Motor neuron (in vitro differentiated cells): Measurements from ENCODE around the gene DLG1. TPM values are rescaled to one million over a fixed set of nuclear protein-coding genes. Genes with fewer than 3 reads are reported as not detected.
"Not testable (repeated sequence)": the region's sequence is repeated elsewhere in the genome, so short reads cannot be mapped to it uniquely, and the experiment has no call there.

ENCODE experiments used
- ATAC-seq, 8 experiments: fragments of 200-7000 bp; cut with Tn5 transposase; replicated peaks in 6 of 8; 2 replicates each; pipeline ENCODE4 v1.8.0; 2021; ENCODE audit warnings: mild to moderate bottlenecking in 8 of 8, moderate library complexity in 8 of 8
- H3K27ac ChIP-seq, 2 donors: fragments of 250-450 bp; sonication (Bioruptor Pico); 2 replicates each; pipeline ENCODE4 v1.9.0; 2021; ENCODE audit warnings: antibody characterized with exemption in 2 of 2, mild to moderate bottlenecking in 2 of 2, moderate library complexity in 1 of 2
- H3K4me1 ChIP-seq, 2 donors: fragments of 250-450 bp; sonication (Bioruptor Pico); replicated peaks in 1 of 2; 2 replicates each; pipeline ENCODE4 v1.6.1; 2021; ENCODE audit warnings: antibody characterized with exemption in 2 of 2, mild to moderate bottlenecking in 2 of 2, moderate library complexity in 1 of 2
- H3K4me3 ChIP-seq, 5 donors: fragments of 250-450 bp; sonication (Bioruptor Pico); 2 replicates each; pipeline ENCODE4 v1.9.0; 2021; ENCODE audit warnings: antibody characterized with exemption in 5 of 5, mild to moderate bottlenecking in 5 of 5, moderate library complexity in 4 of 5
- WGBS, 10 experiments: fragments of 450-650 bp; shearing (Covaris generic); methylation state at CpG; one replicate each; pipeline ENCODE4 v1.0.0; 2022; 5-methylcytosine and 5-hydroxymethylcytosine counted together
- in situ Hi-C, 9 experiments: fragments of 400-800 bp; cut with MboI; loops; one replicate each; pipeline ENCODE4 v1.15.0; 2021; ENCODE audit warnings: low sequenced_read_pairs in 9 of 9, low pct_unique_long_range_greater_than_20kb in 2 of 9; ENCODE audit not compliant: unreplicated experiment in 9 of 9
- total RNA-seq, 8 experiments: library from RNA; unstranded; fragments of 300-600 nt; gene quantifications; 2 replicates each; pipeline versions ENCODE4 v1.2.3 to v1.2.4, GENCODE V29; 2022

Gene DLG1
- total RNA-seq, 8 experiments from 2014 or later = 20.3 to 109 (median 47.7) TPM

DNA sequence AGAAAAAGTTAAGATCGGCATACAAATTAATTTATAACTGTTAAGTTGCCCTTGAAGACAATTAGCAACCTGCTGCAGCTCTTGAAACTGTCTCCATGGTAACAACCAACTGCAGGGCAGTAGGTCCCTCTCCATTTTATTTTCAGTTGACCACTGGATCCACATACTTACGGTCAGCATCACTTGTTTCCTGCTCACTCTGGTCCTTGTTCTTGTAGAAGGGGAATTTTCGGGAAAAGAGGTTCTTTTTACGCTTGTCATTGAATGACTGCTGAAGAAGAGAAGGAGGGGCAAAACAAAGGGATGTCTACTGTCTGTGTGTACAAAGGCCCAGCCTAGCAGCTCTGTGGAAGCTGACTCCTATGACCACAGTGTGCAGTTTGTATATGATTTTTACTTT lies 222.0 kb downstream of the DLG1 start:
- in situ Hi-C loops = no loop called here
- H3K4me3 ChIP-seq = no peak overlapping the region
- WGBS, 10 experiments = 0 to 100% (median 70%) methylated on average over 1 to 4 of the region's 4 CpGs
- no peak overlapping the region for H3K27ac ChIP-seq
- peak in 5 of 8 experiments; percentile 23 to 81 (median 38) for ATAC-seq
- H3K4me1 ChIP-seq = peaks cover 3 to 12% of the 10 kb centered on the region in 2 donors

DNA sequence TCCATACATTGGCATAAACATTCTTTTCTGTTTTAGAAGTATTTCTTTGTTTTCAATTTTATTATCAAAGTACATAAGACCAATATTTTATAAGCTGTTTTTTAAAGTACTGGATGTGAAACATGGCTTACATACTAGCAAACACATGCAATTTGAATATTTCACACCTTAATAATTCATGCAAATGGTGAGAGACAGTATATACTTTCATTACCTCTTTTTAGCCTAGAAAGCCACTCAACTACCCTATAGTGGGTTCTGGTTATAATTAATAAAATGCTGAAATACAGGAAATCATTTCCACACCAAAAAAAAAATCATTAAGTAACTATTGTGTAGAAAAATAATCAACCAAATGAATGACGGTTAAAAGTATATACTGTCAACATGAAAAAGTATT lies 230.3 kb downstream of the DLG1 start:
- in situ Hi-C loops = no loop called here
- H3K4me3 ChIP-seq = no peak overlapping the region
- no peak overlapping the region for H3K27ac ChIP-seq
- WGBS, 10 experiments = 89 to 100% (median 100%) methylated on average over 1 of the region's 1 CpG; no CpG with 5 or more reads in 3 of the 10 experiments
- no peak for ATAC-seq
- H3K4me1 ChIP-seq = peaks cover 0 to 12% of the 10 kb centered on the region in 2 donors

DNA sequence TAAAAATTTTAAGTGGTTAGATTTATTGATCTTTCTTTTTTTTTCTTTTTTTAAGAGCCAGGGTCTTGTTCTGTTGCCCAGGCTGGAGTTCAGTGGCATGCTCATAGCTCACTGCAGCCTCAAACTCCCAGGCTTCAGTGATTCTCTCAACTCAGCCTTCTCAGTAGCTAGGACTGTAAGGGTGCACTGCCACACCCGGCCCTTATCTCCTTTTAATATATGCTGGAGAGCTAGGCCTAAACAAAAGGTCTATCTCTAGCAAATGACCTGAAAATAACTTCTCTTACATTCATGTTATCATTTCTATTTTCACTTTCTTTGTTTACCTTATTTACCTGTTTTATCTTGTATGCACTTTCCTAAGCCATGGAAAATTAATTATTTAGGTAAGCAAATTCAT lies 233.6 kb downstream of the DLG1 start:
- in situ Hi-C loops = no loop called here
- no peak overlapping the region for H3K27ac ChIP-seq
- 75 to 100% (median 100%) methylated on average over 1 of the region's 1 CpG; no CpG with 5 or more reads in 1 of the 10 experiments for WGBS, 10 experiments
- H3K4me1 ChIP-seq = peaks cover 0 to 6% of the 10 kb centered on the region in 2 donors
- H3K4me3 ChIP-seq = no peak overlapping the region
- ATAC-seq = no peak

DNA sequence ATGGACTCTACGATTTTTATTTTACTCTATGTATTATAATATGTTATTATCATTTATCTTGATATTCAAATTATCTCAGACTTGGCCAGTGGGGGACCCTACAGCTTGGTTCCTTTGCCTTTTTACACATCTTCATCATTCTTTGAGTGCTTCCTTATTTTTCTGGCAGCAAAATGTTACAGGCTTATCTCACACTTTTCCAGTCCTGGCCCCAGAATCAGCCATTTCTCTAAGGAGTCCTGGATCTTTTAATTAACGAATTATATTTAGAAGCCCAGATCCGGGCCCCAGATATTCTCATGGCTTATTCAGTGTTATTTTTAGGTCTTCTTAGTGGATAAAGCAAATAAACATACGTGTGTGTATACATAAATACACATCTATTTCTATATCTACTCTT lies 236.0 kb downstream of the DLG1 start:
- in situ Hi-C loops = no loop called here
- 58 to 100% (median 90%) methylated on average over 1 to 4 of the region's 4 CpGs for WGBS, 10 experiments
- H3K27ac ChIP-seq = no peak overlapping the region
- no peaks in the 10 kb centered on the region for H3K4me1 ChIP-seq
- no peak for ATAC-seq
- no peak overlapping the region for H3K4me3 ChIP-seq

DNA sequence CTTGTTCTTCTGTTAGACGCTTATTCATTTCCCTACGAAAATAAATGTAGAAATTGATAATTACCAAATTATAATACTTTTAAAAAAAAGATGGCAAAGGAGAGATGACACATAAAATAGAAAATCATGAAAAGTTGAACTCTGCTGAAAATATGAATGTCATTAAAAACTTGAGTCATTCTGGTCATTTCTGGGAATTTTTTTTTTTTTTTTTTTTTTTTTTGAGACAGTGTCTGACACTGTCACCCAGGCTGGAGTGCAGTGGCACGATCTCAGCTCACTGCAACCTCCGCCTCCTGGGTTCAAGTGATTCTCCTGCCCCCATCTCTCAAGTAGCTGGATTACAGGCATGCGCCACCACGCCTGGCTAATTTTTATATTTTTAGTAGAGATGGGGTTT lies 246.8 kb downstream of the DLG1 start:
- ATAC-seq, H3K4me1 ChIP-seq, H3K4me3 ChIP-seq, H3K27ac ChIP-seq, in situ Hi-C loops: not testable (repeated sequence)
- WGBS, 10 experiments = 83 to 100% (median 99%) methylated on average over 1 to 5 of the region's 6 CpGs

DNA sequence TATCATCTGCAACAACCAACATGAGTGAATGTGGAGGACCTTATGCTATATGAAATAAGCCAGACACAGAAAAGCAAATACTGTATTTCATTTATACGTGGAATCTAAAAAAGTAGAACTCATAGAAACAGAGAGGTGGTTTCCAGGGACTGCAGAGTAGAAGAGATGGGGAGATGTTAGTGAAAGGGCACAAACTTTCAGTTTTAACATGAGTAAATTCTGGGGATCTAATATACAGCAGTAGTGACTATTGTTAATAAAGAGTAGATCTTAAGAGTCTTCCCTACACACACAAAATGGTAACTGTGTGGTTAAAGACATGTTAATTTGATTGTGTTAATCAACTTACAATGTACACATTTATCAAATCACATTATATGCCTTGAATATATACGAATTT lies 247.9 kb downstream of the DLG1 start:
- no peak for ATAC-seq
- in situ Hi-C loops = no loop called here
- no peak overlapping the region for H3K4me3 ChIP-seq
- no peak overlapping the region for H3K27ac ChIP-seq
- H3K4me1 ChIP-seq = no peaks in the 10 kb centered on the region
- WGBS, 10 experiments = 55 to 100% (median 89%) methylated on average over 1 to 2 of the region's 2 CpGs

DNA sequence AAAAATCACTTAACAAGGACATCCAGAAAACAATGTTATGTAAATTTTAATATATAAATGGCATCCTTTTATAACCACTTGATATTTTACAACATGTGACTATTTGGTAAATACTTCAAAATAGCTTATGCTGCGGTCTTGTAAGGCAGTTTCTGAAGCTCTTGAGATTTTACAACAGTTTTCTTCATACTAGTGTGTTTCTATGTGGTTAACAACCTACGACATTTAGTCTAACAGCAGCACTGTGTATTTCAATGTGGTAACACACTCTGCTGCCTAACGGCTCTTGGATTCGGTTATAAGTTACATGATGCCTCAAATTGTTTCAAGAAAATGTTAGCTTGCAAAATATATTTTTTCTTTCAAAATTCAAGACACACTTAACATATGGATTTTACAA lies 255.9 kb downstream of the DLG1 start:
- ATAC-seq = no peak
- 87 to 100% (median 95%) methylated on average over 2 to 4 of the region's 4 CpGs; no CpG with 5 or more reads in 1 of the 10 experiments for WGBS, 10 experiments
- Histone ChIP-seq H3K4me3 (no peak overlapping the region), H3K27ac (no peak overlapping the region), H3K4me1 (peaks cover 2 to 11% of the 10 kb centered on the region in 2 donors)
- in situ Hi-C loops = no loop called here

DNA sequence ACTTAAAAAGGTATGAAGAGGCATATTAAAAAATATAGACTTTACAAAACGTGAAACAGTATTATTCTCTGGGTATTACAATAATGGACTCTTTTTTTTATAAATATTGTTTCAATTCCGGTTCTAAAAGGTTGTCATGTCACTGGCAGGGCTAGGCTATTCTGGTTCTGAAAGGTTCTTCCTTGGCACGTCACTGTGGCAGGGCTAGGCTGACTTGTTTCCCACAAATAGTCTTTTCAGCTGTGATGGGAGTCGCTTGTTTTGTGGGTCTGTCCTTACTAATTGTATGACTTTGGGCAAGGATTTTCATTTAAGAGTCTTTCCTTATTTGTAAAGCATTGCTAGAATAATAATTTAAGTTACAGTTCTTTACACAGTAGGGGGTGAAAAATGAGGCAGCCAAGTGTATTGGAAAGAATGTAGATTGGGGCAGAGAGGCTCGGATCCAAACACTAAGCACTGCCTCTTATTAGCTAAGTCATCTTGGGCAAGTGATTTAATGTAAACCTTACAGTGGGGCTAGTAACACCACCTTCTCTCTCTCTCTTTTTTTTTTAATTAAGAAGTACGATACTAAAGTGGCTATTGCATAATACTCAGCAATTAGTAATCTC lies 256.4 kb downstream of the DLG1 start:
- Histone ChIP-seq H3K27ac (no peak overlapping the region), H3K4me3 (no peak overlapping the region), H3K4me1 (peaks cover 2 to 11% of the 10 kb centered on the region in 2 donors)
- no peak for ATAC-seq
- 75 to 100% (median 94%) methylated on average over 1 to 6 of the region's 6 CpGs; no CpG with 5 or more reads in 1 of the 10 experiments for WGBS, 10 experiments
- in situ Hi-C loops = no loop called here

DNA sequence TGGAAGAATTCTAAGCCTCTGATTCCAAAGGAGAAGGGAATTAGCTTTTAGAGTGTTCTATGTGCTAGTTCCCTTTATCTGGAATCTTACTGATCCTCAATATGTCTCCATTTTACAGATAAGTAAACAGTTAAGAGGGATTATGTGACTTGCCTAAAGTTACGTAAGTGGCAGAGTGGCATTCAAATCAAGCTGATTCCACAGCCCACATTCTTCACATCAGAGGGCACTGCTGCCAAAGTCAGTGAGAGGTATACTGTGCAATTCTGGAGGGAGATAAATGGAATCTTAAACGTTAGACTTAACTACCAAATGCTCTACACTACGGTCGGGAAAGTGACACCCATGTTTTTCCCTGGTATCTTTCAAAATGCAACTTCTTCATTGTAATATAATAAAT lies 257.8 kb downstream of the DLG1 start:
- ATAC-seq = no peak
- in situ Hi-C loops = no loop called here
- WGBS, 10 experiments = 76 to 97% (median 85%) methylated on average over 3 to 4 of the region's 4 CpGs; no CpG with 5 or more reads in 3 of the 10 experiments
- Histone ChIP-seq H3K27ac (no peak overlapping the region), H3K4me1 (peaks cover 2 to 11% of the 10 kb centered on the region in 2 donors), H3K4me3 (no peak overlapping the region)

DNA sequence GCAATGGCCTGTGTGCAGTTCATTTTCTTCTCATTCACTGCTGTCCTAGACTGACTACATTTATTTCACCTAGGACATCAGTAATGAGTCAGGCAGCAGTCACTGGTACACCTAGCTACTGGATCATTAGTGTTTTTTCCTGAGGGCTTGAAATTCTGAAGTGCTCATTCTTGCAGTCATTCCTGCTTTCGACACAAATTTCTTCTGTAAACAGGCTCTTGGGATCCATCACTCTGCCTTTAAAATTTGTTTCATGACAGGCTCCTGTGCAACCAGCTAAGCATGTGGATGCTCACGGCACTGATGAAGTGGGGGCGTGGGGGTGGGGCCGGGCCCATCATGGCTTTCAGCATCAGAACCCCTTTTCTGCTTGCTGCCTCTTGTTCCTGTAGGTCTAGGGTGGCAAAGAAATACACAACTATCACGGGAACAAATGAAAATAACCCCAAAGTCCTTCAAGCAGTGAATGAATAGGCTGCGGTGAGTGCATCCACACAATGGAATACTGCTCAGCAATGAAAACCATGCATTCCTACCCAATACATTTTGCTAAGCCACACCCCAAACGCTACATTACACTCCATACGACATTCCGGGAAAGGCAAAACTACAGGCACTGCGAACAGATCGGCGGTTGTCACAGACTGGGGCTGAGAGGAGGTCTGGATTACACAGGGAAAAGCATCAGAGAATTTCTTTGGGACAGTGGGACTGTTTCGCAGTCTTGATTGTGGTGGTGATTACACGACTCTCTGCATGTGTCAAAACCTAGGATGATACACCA lies 259.5 kb downstream of the DLG1 start:
- Histone ChIP-seq H3K4me3 (no peak overlapping the region), H3K4me1 (peaks cover 2 to 11% of the 10 kb centered on the region in 2 donors), H3K27ac (peak overlapping the region in 1 of 2 donors; percentile 3)
- peak in 5 of 8 experiments; percentile 75 to 87 (median 80) for ATAC-seq
- 30 to 100% (median 83%) methylated on average over 2 to 11 of the region's 14 CpGs; no CpG with 5 or more reads in 1 of the 10 experiments for WGBS, 10 experiments
- in situ Hi-C loops = no loop called here

DNA sequence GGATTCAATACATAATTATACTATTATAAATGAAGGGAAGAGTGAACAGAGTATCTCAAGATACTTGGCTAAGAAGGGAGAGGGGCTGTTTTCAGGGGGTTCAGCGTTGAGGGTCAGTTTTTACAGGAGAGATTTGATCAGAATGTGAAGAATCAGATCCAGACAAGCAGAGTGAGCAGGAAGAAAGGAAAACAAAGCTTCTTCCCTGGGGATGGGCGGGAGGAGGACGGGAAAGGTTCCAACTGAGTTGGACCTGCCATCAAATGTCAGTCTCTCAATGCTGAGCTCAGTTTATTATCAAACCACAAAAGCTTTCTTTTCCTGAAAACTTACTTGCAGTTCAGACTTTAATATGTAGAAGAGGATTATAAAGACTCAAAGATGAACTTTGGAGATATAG lies 262.8 kb downstream of the DLG1 start:
- ATAC-seq = no peak
- Histone ChIP-seq H3K4me1 (peaks cover 2 to 11% of the 10 kb centered on the region in 2 donors), H3K27ac (no peak overlapping the region), H3K4me3 (no peak overlapping the region)
- in situ Hi-C loops = no loop called here
- WGBS, 10 experiments = 14 to 82% (median 61%) methylated on average over 1 to 3 of the region's 3 CpGs; no CpG with 5 or more reads in 2 of the 10 experiments

DNA sequence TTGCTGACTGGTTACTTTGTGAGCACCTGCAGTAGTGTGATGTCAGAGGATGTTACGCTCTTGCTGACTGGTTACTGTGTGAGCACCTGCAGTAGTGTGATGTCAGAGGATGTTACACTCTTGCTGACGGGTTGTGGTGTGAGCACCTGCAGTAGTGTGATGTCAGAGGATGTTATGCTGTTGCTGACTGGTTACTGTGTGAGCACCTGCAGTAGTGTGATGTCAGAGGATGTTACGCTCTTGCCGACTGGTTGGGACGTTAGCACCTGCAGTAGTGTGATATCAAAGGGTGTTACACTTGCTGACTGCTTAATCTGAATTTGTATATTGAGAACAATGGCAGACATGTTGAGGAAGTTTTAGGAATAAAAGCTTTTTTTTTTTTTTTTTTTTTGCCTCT lies 263.6 kb downstream of the DLG1 start:
- 57 to 100% (median 80%) methylated on average over 1 to 3 of the region's 5 CpGs; no CpG with 5 or more reads in 3 of the 10 experiments for WGBS, 10 experiments
- ATAC-seq, H3K4me3 ChIP-seq, in situ Hi-C loops, H3K27ac ChIP-seq: not testable (repeated sequence)
- peaks cover 2 to 11% of the 10 kb centered on the region in 2 donors for H3K4me1 ChIP-seq

DNA sequence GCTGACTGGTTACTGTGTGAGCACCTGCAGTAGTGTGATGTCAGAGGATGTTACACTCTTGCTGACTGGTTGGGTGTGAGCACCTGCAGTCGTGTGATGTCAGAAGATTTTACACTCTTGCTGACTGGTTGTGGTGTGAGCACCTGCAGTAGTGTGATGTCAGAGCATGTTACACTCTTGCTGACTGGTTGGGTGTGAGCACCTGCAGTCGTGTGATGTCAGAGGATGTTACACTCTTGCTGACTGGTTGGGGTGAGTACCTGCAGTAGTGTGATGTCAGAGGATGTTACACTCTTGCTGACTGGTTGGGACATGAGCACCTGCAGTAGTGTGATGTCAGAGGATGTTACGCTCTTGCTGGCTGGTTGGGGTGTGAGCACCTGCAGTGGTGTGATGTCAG lies 264.6 kb downstream of the DLG1 start:
- H3K4me3 ChIP-seq, H3K27ac ChIP-seq, ATAC-seq, in situ Hi-C loops: not testable (repeated sequence)
- WGBS, 10 experiments = 47 to 73% (median 67%) methylated on average over 1 to 2 of the region's 3 CpGs; no CpG with 5 or more reads in 7 of the 10 experiments
- peaks cover 2 to 10% of the 10 kb centered on the region in 2 donors for H3K4me1 ChIP-seq
